HepG2 (cell line): ENCODE results near the gene APBA3.

Experiments used
- EHMT2 ChIP-seq: fragments of 200-600 bp; sonication (generic); IDR thresholded peaks from 2 replicates; pipeline ENCODE4 v1.7.0; 2017; ENCODE audit warnings: antibody characterized with exemption, low read depth, low read length, borderline replicate concordance
- GLI4 ChIP-seq: sonication (generic); formaldehyde crosslinking; IDR thresholded peaks from 2 replicates; pipeline ENCODE4 v1.5.1; 2020; ENCODE audit warnings: missing genetic modification reagents, mild to moderate bottlenecking, moderate library complexity, borderline replicate concordance
- ZNF101 ChIP-seq: sonication (generic); formaldehyde crosslinking; IDR thresholded peaks from 2 replicates; pipeline ENCODE4 v1.4.0; 2020; ENCODE audit warnings: mild to moderate bottlenecking, low read depth, missing genetic modification reagents, borderline replicate concordance
- TF ChIP-seq, protein P1 (sequence below): sonication (generic); formaldehyde crosslinking; IDR thresholded peaks from 2 replicates; pipeline ENCODE4 v1.5.0; 2020; ENCODE audit warnings: mild to moderate bottlenecking, missing genetic modification reagents, moderate library complexity

DNA sequence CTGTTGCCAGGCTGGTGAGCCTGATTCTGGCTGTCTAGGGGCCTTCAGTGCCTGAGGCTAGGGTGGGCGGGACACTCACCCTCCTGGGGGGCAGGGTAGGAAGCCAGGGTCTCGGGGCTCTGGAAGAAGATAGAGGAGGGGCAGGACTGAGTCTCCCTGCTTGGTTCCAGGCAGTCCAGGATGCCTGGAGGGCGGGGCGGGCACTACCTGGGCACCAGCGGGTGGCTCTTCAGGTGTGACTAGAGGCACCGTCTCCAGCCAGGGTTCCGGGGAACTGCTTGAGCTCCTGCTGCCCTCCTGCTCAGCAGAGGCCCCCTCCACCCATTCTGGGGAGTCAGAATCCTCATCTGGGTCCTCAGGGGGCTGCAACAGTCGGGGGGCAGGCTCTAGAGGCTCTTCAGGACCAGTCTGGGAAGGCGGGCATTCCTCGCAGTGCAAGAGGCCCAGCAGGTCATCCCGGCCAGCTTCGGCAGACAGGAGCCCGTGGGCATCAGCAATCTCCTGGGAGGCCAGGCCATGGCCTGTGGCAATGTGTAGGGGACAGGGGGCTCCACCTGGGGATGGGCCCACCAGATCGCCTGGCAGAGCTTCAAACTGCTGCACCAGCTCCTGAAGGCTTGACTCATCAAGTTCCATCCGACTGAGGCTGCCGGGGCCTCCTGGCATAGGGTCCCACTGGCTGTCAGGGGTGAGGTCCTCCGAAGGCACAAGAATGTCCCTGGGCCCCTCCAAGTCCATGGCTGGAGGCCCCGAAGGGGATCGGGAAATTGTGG is 1.8 kb downstream of the APBA3 start:
- no peak for TF ChIP-seq EHMT2
- TF ChIP-seq ZNF101, result no peak
- TF ChIP-seq GLI4, result no peak
- TF ChIP-seq, protein P1, sequence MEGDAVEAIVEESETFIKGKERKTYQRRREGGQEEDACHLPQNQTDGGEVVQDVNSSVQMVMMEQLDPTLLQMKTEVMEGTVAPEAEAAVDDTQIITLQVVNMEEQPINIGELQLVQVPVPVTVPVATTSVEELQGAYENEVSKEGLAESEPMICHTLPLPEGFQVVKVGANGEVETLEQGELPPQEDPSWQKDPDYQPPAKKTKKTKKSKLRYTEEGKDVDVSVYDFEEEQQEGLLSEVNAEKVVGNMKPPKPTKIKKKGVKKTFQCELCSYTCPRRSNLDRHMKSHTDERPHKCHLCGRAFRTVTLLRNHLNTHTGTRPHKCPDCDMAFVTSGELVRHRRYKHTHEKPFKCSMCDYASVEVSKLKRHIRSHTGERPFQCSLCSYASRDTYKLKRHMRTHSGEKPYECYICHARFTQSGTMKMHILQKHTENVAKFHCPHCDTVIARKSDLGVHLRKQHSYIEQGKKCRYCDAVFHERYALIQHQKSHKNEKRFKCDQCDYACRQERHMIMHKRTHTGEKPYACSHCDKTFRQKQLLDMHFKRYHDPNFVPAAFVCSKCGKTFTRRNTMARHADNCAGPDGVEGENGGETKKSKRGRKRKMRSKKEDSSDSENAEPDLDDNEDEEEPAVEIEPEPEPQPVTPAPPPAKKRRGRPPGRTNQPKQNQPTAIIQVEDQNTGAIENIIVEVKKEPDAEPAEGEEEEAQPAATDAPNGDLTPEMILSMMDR (CRISPR knock-in tag), result no peak
